NCI-H1417 (cell line): ENCODE results near the gene NCKAP5.

Source experiments
- DNase-seq, 3 experiments: peaks; one replicate each; lab custom pipeline; 2025; lab: John Stamatoyannopoulos, UW

The NCKAP5 gene

DNA sequence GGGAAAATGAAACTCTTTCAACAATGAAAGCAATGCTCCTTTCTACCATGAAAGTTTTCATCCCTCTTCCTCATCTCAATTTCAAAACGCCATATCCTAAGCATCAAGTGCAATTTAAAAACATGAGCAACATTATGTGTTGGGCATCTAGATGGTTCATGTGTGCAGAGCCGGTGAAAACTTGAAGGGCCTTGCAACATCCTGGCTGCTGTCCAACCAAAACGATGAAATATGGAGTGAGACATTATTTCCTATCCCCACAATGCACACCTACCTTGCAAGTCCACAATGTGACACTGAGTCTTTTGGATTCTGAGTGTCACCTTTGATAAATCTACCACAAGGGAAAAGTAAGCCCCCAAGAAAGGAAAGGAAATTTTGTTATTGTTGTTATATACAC lies 110.0 kb downstream of the NCKAP5 start:
- no peak for DNase-seq

DNA sequence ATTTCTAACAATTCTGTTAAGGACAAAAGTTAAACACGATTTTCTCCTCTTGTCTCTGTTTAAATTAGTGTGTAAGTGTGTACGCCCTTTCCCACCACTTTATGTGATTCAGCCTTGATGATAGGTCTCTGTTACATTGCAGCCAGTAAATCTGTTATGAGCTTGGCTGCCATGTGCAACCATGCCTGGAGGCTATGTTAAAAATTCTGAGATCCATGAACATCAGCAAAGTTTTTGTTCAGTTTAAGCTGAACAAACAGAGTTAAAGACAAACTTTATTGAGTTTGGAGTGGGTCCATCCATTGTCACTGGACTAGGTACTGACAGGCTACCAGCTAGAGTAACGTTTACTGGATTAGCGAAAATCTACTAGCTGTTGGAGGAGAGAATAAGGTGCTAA lies 110.4 kb downstream of the NCKAP5 start:
- DNase-seq, result no peak

DNA sequence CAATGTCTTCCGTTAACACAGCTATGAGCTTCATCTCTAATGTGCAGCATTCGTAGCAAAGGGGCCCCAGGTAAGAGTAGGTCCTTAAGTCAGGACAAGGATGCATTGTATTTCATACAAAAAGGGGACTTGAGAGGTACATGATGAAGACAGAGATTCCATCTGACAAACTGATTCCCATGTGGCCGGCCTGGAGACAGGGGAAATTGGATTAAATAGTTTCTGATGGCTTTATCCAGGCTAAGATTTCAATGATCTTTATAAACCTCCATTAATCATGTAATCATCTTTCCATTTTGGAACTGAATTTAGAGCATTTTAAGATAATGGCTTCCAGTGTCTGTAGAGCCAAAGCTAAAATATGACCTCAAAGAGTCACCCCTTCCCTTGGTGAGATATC lies 111.3 kb downstream of the NCKAP5 start:
- DNase-seq, result no peak

- no peak for DNase-seq
These were observed 112.1 kb downstream of the NCKAP5 start for GRCh38 chr2:133456156-133456555.

- DNase-seq, result no peak
These were observed 115.2 kb downstream of the NCKAP5 start for GRCh38 chr2:133453032-133453431.

DNA sequence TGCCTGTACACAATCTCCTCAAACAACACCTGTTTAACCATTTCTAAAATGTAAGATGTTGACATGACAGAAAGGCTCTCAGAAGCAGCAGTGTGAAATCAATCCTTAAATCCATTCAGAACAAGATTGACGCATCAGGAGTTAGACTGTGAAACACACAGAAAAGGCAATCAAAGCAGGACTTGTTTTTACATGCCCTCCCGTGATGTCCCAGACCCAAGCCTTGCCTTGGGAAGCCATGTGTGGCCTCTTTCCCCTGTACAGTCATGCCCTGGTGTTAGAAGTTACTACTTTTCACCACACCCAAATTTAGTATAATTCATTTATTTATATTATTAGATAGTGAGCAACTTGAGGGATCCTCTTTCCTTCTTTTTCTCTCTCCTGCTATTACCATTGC lies 115.7 kb downstream of the NCKAP5 start:
- DNase-seq, result peak in 1 of 3 experiments; percentile 4

- no peak for DNase-seq
These were observed 116.1 kb downstream of the NCKAP5 start for GRCh38 chr2:133452146-133452545.

- DNase-seq, result no peak
These were observed 120.1 kb downstream of the NCKAP5 start for GRCh38 chr2:133448195-133448594.

DNA sequence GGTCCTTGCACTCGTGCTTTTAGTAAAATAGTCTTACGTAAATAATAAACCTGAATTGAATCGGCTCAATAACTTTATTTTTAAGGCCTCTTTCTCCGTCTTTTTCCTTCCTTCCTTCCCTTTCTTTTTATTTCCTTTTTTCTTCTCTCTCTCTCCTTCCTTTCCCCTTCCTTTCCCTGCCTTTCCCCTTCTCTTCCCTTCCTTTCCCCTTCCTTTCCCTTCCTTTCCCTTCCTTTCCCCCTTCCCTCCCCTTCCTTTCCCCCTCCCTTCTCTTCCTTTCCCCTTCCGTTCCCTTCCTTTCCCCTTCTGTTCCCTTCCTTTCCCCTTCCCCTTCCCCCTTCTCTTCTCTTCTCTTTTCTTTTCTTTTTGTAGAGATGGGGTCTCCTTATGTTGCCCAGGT lies 121.0 kb downstream of the NCKAP5 start:
- DNase-seq, result no peak

DNA sequence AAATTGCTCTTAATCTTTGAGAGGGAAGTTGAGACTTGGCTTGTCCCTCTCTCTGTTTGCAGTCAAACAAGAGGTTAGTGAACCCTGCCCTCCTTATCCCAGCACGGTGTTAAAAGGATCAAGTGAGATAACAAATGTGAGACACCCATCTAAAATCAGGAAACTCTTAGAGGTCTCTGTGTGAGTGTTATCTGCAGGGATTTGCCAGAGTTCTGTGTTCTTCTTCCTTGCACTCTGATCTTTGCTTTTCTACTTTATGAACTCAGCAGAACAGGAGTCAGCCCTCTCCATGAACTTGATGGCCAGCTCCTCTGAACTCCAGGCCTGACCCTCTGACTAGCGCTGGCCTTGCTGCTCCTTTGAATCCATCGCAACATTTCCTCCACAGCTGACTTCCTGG lies 123.8 kb downstream of the NCKAP5 start:
- no peak for DNase-seq

DNA sequence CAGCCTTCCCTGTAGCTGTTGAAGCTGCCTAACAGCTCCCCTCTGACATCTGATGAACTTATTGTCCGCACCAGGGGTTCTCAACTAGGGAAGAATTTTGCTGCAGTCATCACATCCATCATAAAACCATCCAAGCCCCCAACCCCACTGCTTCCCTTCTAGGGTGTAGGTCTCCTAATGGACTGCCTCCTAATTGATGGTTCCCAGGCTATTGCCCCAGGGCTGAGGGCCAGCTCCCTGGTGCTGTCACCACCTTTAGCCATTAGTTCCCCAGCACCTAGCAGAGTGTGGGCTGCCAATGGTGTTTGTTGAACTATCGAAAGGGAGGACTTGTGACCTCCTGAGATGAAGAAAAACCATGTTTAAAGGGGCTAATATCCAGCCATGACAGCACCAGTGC lies 125.9 kb downstream of the NCKAP5 start:
- DNase-seq, result no peak

GRCh38 chr2:133439565-133439920 lies 128.7 kb downstream of the NCKAP5 start:
- DNase-seq, result no peak

- no peak for DNase-seq
These were observed 129.3 kb downstream of the NCKAP5 start for GRCh38 chr2:133438848-133439564.

DNA sequence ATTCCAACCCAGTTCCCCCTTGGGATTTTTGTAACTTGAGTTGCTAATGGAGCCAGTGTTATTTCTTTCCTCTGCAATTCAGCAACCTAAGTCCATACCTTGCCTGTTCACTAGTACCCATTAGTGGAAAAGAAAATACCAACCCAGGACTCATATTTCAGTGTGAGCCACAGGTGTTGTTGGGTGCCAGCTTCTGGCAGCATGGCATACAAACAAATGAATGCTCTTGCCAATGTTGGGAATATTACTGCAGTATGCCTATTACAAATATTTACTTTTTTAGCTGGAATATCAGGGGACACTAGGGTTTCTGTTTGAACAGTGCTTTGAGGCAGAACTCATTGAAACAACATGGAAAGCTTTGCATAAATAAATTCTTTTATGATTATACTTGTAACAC lies 130.2 kb downstream of the NCKAP5 start:
- no peak for DNase-seq

- no peak for DNase-seq
These were observed 130.8 kb downstream of the NCKAP5 start for GRCh38 chr2:133437492-133437891.

DNA sequence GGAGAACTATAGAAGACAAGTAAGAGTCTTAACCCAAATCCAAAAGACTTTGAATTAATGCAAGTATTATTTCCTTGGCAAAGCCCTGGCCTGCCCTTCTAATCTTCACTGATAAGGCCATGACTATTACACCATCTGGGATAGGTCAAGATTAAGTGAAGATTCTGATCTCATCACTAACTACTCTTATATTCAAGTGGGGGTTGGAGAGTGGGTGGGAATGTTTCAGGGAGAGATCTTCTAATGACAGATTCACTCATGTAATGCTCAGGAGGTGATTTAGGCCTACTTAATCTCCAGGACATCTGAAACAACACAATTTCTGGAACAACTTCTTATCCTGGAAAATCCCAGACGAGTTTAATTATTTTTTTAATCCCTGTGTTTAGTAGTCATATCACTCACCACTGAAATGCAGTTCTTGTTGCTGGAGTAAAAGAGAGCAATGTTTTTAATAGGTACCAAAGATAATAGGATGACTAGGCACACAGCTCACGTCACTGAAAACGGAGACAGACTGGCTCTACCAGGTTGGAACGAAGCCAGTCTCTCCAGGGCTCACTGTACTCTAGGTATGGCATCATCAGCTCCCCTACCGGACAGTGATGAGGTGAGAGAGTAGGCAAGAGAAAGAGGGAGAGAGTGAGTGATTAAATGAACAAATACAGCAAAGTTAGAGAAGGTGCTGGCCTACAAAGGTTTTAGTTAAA lies 133.1 kb downstream of the NCKAP5 start:
- peak in 1 of 3 experiments; percentile 8 for DNase-seq

DNA sequence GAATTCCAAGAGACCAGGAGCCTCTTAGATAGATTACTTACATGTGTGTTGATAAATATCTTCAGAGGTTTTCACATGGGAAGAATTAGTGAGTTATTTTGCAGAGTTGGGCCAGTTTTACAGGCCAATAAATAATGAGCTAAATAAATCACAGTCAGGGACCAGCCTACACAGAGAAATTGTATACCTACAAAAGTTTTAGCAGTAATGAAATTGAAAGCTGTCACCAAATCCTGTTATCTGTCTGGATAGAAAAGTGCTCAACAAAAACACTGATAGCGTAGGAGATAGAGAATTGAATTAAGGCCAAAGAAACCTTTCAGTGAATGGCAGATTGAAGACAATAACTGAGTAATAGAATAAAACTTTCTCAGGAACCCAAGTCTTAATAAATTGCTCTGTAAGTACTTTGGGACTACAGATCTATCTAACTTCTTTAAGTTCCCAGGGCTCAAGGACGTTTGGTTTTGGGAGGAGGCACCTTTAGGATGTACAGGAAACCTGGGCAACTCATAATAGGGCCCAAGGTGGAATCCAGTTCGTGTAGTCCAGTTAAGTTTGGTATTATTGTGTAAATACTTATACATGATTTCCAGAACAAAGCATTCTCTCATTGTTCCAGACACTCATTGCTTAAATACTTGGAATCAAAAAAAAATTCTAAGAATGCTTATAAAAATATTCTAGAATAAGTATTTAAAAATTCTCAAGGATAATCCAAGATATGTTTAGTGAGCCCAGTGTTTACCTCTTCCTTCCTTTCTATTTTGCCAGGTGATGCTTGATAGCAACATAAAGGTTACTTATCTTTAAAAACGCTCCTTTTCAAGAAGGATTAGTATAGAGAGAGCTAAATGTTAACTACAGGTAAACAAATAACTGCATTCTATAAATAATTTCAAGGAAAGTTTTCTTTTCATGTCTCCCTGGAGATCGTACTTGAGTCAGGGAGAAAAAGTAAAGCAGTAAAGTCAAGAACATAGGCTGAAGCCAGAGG lies 134.5 kb downstream of the NCKAP5 start:
- no peak for DNase-seq

- DNase-seq, result no peak
These were observed 135.5 kb downstream of the NCKAP5 start for GRCh38 chr2:133432778-133433177.

DNA sequence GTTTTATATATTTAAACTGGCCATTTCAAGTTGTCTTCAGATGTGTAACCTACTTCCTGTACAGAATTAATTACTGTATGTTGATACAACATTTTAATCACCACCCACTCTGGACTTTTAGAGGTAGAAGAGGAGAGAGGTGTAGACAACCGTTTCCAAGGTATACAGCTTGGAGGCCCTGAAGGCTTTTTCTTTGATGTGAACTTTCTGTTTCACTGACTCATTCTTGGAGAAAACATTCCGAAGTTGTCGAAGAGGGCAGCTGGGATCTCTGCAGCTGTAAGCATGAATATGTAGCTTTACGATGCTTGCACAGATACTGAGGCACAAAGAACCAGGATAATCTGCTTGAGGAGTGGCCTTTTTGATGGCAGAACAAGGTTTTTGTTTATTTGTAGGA lies 137.0 kb downstream of the NCKAP5 start:
- no peak for DNase-seq

DNA sequence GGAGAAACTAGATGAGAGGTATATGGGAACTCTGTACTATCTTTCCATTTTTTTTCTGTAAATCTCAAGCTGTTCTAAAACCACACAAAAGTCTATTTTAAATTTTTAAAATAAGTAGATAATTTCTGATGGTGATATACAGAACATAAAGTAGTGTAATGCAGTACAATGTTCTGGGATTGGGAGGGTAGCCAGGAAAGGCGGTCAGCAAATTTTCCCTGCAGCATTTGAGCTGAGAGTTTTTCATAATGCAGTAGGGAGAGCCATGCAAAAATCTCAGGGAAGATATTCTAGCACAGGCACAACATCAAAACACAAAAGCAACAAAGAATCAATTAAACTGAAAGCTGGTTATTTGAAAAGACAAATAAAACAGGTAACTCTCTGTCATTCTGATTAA lies 141.5 kb downstream of the NCKAP5 start:
- no peak for DNase-seq

DNA sequence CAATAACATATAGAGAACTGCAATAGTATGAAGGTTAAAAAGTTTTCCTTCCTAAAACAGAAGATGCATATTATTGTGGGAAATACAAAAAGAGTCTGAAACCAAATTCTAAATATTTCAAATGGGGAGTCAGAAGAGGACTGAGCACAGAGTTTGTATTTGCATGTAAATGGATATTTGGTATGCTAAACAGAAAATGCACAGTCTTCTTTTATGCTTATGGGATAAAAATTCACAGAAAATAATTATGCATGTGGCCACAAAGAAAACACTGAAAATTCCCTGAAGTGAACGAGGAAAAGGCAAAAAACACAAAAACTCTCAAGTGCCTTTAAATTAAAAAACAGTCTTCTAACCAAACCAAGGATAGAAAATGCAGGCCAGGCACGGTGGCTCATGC lies 142.7 kb downstream of the NCKAP5 start:
- no peak for DNase-seq

DNA sequence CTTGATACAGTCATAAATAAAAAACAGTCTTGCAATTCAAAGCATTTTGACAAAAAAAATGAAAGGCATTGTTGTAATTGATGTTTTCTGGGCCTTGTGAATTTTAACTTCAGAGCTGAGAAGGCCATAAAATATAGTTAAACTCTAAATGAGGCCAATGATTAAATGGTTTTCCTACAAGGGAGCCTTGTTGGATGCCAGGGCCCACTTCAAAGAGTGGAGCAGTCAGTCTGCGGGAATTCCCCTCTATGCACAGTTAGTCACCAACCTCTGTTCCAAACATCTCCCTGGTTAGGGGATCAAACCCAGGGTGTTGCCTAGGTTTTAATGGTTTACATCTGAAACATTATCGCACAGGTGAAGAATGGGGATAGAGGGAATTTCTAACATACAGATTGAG lies 143.4 kb downstream of the NCKAP5 start:
- no peak for DNase-seq

- no peak for DNase-seq
These were observed 145.3 kb downstream of the NCKAP5 start for GRCh38 chr2:133422931-133423351.
